ENCODE results near the gene TIMD4.

GRCh38 chr5:156913719-156914370 lies 49.2 kb downstream of the TIMD4 start:
- TF ChIP-seq, protein P1, sequence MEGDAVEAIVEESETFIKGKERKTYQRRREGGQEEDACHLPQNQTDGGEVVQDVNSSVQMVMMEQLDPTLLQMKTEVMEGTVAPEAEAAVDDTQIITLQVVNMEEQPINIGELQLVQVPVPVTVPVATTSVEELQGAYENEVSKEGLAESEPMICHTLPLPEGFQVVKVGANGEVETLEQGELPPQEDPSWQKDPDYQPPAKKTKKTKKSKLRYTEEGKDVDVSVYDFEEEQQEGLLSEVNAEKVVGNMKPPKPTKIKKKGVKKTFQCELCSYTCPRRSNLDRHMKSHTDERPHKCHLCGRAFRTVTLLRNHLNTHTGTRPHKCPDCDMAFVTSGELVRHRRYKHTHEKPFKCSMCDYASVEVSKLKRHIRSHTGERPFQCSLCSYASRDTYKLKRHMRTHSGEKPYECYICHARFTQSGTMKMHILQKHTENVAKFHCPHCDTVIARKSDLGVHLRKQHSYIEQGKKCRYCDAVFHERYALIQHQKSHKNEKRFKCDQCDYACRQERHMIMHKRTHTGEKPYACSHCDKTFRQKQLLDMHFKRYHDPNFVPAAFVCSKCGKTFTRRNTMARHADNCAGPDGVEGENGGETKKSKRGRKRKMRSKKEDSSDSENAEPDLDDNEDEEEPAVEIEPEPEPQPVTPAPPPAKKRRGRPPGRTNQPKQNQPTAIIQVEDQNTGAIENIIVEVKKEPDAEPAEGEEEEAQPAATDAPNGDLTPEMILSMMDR (IDR thresholded peaks at IDR 0.05): no peak
- TF ChIP-seq ZFX (IDR thresholded peaks at IDR 0.05; ENCODE audit: borderline replicate concordance): no peak

Data from 22Rv1 (cell line).